Measurements from ENCODE around the gene GLRX5.

DNA sequence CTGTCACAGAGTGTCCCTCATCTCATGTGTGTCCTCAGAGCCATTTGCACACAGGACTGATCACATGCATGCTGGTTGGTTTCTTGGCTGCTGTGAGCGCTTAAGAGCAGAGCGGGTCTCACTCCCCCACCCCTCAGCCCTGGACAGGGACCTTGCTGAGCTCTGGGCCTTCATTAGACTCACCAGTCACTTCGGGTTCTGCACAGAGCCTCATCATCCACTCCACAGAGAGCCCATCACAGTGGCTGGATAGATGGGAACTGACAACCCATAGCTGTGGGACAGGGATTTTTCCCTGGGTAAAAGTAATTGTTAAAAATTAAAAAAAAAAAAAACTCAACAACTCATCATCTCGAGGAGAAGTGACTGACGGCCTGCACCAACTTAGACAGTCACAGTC, 8.2 kb downstream of the GLRX5 start:
- TF ChIP-seq POLR2A (IDR thresholded peaks at IDR 0.05; ENCODE audit: borderline replicate concordance, extremely low read depth, insufficient read depth, insufficient read length) (no peak), EZH2phosphoT487 (IDR thresholded peaks at IDR 0.05; ENCODE audit: borderline replicate concordance) (no peak), RAD21 (IDR thresholded peaks at IDR 0.05; ENCODE audit: low read depth) (no peak), POLR2AphosphoS5 (IDR thresholded peaks at IDR 0.05; ENCODE audit: low read depth, low read length) (no peak)
- TF ChIP-seq, protein P1, sequence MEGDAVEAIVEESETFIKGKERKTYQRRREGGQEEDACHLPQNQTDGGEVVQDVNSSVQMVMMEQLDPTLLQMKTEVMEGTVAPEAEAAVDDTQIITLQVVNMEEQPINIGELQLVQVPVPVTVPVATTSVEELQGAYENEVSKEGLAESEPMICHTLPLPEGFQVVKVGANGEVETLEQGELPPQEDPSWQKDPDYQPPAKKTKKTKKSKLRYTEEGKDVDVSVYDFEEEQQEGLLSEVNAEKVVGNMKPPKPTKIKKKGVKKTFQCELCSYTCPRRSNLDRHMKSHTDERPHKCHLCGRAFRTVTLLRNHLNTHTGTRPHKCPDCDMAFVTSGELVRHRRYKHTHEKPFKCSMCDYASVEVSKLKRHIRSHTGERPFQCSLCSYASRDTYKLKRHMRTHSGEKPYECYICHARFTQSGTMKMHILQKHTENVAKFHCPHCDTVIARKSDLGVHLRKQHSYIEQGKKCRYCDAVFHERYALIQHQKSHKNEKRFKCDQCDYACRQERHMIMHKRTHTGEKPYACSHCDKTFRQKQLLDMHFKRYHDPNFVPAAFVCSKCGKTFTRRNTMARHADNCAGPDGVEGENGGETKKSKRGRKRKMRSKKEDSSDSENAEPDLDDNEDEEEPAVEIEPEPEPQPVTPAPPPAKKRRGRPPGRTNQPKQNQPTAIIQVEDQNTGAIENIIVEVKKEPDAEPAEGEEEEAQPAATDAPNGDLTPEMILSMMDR (IDR thresholded peaks at IDR 0.05 in 2 of 3, conservative IDR thresholded peaks at IDR 0.05 in 1 of 3; ENCODE audit: borderline replicate concordance in 1 of 3, insufficient read depth in 1 of 3, low read depth in 2 of 3, low read length in 2 of 3): no peak
- TF ChIP-seq, protein P2, sequence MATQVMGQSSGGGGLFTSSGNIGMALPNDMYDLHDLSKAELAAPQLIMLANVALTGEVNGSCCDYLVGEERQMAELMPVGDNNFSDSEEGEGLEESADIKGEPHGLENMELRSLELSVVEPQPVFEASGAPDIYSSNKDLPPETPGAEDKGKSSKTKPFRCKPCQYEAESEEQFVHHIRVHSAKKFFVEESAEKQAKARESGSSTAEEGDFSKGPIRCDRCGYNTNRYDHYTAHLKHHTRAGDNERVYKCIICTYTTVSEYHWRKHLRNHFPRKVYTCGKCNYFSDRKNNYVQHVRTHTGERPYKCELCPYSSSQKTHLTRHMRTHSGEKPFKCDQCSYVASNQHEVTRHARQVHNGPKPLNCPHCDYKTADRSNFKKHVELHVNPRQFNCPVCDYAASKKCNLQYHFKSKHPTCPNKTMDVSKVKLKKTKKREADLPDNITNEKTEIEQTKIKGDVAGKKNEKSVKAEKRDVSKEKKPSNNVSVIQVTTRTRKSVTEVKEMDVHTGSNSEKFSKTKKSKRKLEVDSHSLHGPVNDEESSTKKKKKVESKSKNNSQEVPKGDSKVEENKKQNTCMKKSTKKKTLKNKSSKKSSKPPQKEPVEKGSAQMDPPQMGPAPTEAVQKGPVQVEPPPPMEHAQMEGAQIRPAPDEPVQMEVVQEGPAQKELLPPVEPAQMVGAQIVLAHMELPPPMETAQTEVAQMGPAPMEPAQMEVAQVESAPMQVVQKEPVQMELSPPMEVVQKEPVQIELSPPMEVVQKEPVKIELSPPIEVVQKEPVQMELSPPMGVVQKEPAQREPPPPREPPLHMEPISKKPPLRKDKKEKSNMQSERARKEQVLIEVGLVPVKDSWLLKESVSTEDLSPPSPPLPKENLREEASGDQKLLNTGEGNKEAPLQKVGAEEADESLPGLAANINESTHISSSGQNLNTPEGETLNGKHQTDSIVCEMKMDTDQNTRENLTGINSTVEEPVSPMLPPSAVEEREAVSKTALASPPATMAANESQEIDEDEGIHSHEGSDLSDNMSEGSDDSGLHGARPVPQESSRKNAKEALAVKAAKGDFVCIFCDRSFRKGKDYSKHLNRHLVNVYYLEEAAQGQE (IDR thresholded peaks at IDR 0.05; ENCODE audit: low read depth): no peak
- TF ChIP-seq, protein P3, sequence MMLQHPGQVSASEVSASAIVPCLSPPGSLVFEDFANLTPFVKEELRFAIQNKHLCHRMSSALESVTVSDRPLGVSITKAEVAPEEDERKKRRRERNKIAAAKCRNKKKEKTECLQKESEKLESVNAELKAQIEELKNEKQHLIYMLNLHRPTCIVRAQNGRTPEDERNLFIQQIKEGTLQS (IDR thresholded peaks at IDR 0.05): no peak
